ENCODE results near the gene GNAQ.

DNA sequence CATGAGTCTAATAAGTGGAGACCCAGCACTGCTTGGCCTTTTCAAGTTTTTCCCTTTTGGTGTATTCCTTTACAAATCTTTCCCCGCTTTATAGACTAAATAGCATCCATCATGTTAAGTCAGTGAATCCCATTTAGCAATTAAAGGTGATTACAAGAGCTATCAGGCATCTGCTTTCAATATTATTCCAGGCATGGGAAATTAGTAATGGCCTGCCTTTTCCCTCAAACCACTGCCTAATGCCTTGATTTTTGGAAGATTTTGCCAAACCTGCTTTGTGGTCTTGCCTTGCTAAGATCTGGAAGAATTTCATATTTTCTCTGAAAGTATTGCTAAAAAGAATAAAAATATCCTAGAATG lies 280.6 kb downstream of the GNAQ start:
- TF ChIP-seq, protein P1, sequence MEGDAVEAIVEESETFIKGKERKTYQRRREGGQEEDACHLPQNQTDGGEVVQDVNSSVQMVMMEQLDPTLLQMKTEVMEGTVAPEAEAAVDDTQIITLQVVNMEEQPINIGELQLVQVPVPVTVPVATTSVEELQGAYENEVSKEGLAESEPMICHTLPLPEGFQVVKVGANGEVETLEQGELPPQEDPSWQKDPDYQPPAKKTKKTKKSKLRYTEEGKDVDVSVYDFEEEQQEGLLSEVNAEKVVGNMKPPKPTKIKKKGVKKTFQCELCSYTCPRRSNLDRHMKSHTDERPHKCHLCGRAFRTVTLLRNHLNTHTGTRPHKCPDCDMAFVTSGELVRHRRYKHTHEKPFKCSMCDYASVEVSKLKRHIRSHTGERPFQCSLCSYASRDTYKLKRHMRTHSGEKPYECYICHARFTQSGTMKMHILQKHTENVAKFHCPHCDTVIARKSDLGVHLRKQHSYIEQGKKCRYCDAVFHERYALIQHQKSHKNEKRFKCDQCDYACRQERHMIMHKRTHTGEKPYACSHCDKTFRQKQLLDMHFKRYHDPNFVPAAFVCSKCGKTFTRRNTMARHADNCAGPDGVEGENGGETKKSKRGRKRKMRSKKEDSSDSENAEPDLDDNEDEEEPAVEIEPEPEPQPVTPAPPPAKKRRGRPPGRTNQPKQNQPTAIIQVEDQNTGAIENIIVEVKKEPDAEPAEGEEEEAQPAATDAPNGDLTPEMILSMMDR (optimal IDR thresholded peaks at IDR 0.05 in 1 of 3, IDR thresholded peaks at IDR 0.05 in 1 of 3, conservative IDR thresholded peaks at IDR 0.05 in 1 of 3; ENCODE audit: extremely low read depth in 1 of 3, insufficient read depth in 2 of 3, low read length in 3 of 3), result no peak
- no peak for TF ChIP-seq EZH2 (IDR thresholded peaks at IDR 0.05; ENCODE audit: low read length)

Measured in keratinocyte (primary cell).